GM04503 (cell line): Measurements from ENCODE around the gene GOSR1.
"Not testable (repeated sequence)": the region's sequence is repeated elsewhere in the genome, so short reads cannot be mapped to it uniquely, and the experiment has no call there.

ENCODE experiments used
- DNase-seq: peaks from one replicate; pipeline ENCODE4 v3.0.0-alpha.2; 2012; ENCODE audit warnings: low read depth

The GOSR1 gene

GRCh38 chr17:30563131-30563904 is 86.1 kb downstream of the GOSR1 start:
- DNase-seq, result not testable (repeated sequence)

GRCh38 chr17:30563905-30564390 is 86.7 kb downstream of the GOSR1 start:
- not testable (repeated sequence) for DNase-seq

GRCh38 chr17:30564422-30565072 is 87.3 kb downstream of the GOSR1 start:
- not testable (repeated sequence) for DNase-seq

GRCh38 chr17:30565073-30565935 is 88.1 kb downstream of the GOSR1 start:
- DNase-seq, result no peak

- not testable (repeated sequence) for DNase-seq
Measured at GRCh38 chr17:30566104-30566503, 88.9 kb downstream of the GOSR1 start.

GRCh38 chr17:30566516-30567225 is 89.5 kb downstream of the GOSR1 start:
- not testable (repeated sequence) for DNase-seq

- DNase-seq, result no peak
Measured at GRCh38 chr17:30567231-30568116, 90.3 kb downstream of the GOSR1 start.

- no peak for DNase-seq
Measured at GRCh38 chr17:30568117-30568430, 90.9 kb downstream of the GOSR1 start.

- DNase-seq, result not testable (repeated sequence)
Measured at GRCh38 chr17:30569531-30570175, 92.4 kb downstream of the GOSR1 start.

GRCh38 chr17:30570191-30570590 is 93.0 kb downstream of the GOSR1 start:
- no peak for DNase-seq

GRCh38 chr17:30570596-30571265 is 93.5 kb downstream of the GOSR1 start:
- no peak for DNase-seq

GRCh38 chr17:30571404-30571803 is 94.2 kb downstream of the GOSR1 start:
- not testable (repeated sequence) for DNase-seq

GRCh38 chr17:30571921-30572320 is 94.7 kb downstream of the GOSR1 start:
- DNase-seq, result no peak

- DNase-seq, result not testable (repeated sequence)
Measured at GRCh38 chr17:30572651-30573554, 95.7 kb downstream of the GOSR1 start.

- DNase-seq, result no peak
Measured at GRCh38 chr17:30573603-30574175, 96.5 kb downstream of the GOSR1 start.

- not testable (repeated sequence) for DNase-seq
Measured at GRCh38 chr17:30574309-30574708, 97.1 kb downstream of the GOSR1 start.

- DNase-seq, result not testable (repeated sequence)
Measured at GRCh38 chr17:30574806-30575205, 97.6 kb downstream of the GOSR1 start.

GRCh38 chr17:30575648-30576325 is 98.6 kb downstream of the GOSR1 start:
- not testable (repeated sequence) for DNase-seq
